Stimulated activated CD4-positive, alpha-beta T cell treated with anti-CD3 and anti-CD28 coated beads, Interleukin-1b, Interleukin-23, amount 100 ng/mL, for 24 hours (primary cell): ENCODE results near the gene DIP2B.

Experiments used
- DNase-seq, 4 experiments: peaks; one replicate each; pipeline ENCODE4 v3.0.0-alpha.2; 2020; ENCODE audit warnings: low read depth in 4 of 4, low spot score in 1 of 4

Gene DIP2B

GRCh38 chr12:50574601-50575348 lies 70.0 kb downstream of the DIP2B start:
- DNase-seq, result no peak

- DNase-seq, result no peak
Observed at GRCh38 chr12:50579757-50580267, 75.0 kb downstream of the DIP2B start.

- no peak for DNase-seq
Observed at GRCh38 chr12:50580436-50580835, 75.7 kb downstream of the DIP2B start.

GRCh38 chr12:50581226-50582184 lies 76.7 kb downstream of the DIP2B start:
- DNase-seq, result no peak

GRCh38 chr12:50584135-50584534 lies 79.3 kb downstream of the DIP2B start:
- DNase-seq, result no peak

GRCh38 chr12:50589650-50590435 lies 85.1 kb downstream of the DIP2B start:
- peak in 1 of 4 experiments; percentile 21 for DNase-seq

- no peak for DNase-seq
Observed at GRCh38 chr12:50590869-50591268, 86.1 kb downstream of the DIP2B start.

- no peak for DNase-seq
Observed at GRCh38 chr12:50595667-50596066, 90.9 kb downstream of the DIP2B start.

GRCh38 chr12:50597200-50598195 lies 92.7 kb downstream of the DIP2B start:
- DNase-seq, result peak; percentile 13 to 51 (median 36)

GRCh38 chr12:50598321-50598862 lies 93.6 kb downstream of the DIP2B start:
- DNase-seq, result no peak

GRCh38 chr12:50599366-50600095 lies 94.7 kb downstream of the DIP2B start:
- DNase-seq, result no peak

- DNase-seq, result no peak
Observed at GRCh38 chr12:50600364-50600763, 95.6 kb downstream of the DIP2B start.

GRCh38 chr12:50603817-50604639 lies 99.2 kb downstream of the DIP2B start:
- no peak for DNase-seq

- DNase-seq, result no peak
Observed at GRCh38 chr12:50604640-50604920, 99.8 kb downstream of the DIP2B start.

- no peak for DNase-seq
Observed at GRCh38 chr12:50606675-50607375, 102.0 kb downstream of the DIP2B start.

- DNase-seq, result no peak
Observed at GRCh38 chr12:50609292-50609874, 104.6 kb downstream of the DIP2B start.

- no peak for DNase-seq
Observed at GRCh38 chr12:50610171-50610570, 105.4 kb downstream of the DIP2B start.
